ENCODE data around the gene EDEM2.
A peak's percentile ranks its signal among the peaks of the same experiment; 100 is the strongest.
"Not testable (repeated sequence)": the region's sequence is repeated elsewhere in the genome, so short reads cannot be mapped to it uniquely, and the experiment has no call there.

The EDEM2 gene

DNA sequence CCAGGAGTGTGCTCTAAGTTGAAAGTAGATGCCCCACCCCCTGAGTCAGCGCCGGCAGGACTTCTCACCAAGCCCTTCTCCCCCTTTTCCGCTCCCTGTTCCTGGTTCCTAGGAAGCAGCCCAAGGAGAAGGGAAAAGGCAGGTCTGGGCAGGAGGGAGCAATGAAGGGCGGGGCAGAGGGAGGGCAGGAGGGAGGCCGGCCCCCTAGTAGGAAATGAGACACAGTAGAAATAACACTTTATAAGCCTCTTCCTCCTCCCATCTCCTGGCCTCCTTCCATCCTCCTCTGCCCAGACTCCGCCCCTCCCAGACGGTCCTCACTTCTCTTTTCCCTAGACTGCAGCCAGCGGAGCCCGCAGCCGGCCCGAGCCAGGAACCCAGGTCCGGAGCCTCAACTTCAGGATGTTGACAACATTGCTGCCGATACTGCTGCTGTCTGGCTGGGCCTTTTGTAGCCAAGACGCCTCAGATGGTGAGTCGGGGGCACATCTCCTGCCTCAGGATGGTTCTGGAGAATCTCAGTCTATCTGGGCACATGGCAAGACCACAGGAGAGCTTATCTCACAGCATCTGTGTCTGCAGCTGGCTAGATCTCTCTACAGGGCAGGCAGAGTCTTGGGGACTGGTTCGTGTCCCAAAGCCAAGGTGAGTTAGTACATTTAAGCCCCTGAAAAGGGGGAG is 24.8 kb upstream of the EDEM2 start, which contains the start of gene PROCR:
Gene PROCR, plus strand, starts transcription at position 320 of the 681 bp plus-strand sequence. Its CDS starts 83 bp downstream, at position 403.
- TF ChIP-seq, protein P1, sequence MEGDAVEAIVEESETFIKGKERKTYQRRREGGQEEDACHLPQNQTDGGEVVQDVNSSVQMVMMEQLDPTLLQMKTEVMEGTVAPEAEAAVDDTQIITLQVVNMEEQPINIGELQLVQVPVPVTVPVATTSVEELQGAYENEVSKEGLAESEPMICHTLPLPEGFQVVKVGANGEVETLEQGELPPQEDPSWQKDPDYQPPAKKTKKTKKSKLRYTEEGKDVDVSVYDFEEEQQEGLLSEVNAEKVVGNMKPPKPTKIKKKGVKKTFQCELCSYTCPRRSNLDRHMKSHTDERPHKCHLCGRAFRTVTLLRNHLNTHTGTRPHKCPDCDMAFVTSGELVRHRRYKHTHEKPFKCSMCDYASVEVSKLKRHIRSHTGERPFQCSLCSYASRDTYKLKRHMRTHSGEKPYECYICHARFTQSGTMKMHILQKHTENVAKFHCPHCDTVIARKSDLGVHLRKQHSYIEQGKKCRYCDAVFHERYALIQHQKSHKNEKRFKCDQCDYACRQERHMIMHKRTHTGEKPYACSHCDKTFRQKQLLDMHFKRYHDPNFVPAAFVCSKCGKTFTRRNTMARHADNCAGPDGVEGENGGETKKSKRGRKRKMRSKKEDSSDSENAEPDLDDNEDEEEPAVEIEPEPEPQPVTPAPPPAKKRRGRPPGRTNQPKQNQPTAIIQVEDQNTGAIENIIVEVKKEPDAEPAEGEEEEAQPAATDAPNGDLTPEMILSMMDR (IDR thresholded peaks at IDR 0.05; ENCODE audit: insufficient read depth, low read length, missing control alignments) = no peak
- ChIA-PET CTCF (no interaction called here), POLR2A (no interaction called here)
- DNase-seq (ENCODE audit: low read depth, low spot score) = no peak
- peak within 1 kb of the TSS; percentile 63 for H3K4me3 ChIP-seq (ENCODE audit: low read depth, low read length)

- TF ChIP-seq, protein P1 (IDR thresholded peaks at IDR 0.05; ENCODE audit: insufficient read depth, low read length, missing control alignments) = no peak
- POLR2A ChIA-PET = no interaction called here
Observed at GRCh38 chr20:35171438-35171752, 24.3 kb upstream of the EDEM2 start.

GRCh38 chr20:35168701-35169409 is 21.7 kb upstream of the EDEM2 start:
- ChIA-PET CTCF (interaction anchor here (4.0 kb wide), 1 partner anchor 72 kb away, joined by 14 read pairs; no protein-coding TSS in a partner anchor), POLR2A (interaction anchor here (0.7 kb wide), 1 partner anchor 270 kb away, joined by 4 read pairs; no protein-coding TSS in a partner anchor)
- not testable (repeated sequence) for H3K4me3 ChIP-seq (ENCODE audit: low read depth, low read length); DNase-seq (ENCODE audit: low read depth, low spot score)

More at GRCh38 chr20:35171438-35171752, 24.3 kb upstream of the EDEM2 start:
- peak overlapping the region; percentile 63 for H3K4me3 ChIP-seq (ENCODE audit: low read depth, low read length)
- CTCF ChIA-PET = no interaction called here
- DNase-seq (ENCODE audit: low read depth, low spot score) = no peak

DNA sequence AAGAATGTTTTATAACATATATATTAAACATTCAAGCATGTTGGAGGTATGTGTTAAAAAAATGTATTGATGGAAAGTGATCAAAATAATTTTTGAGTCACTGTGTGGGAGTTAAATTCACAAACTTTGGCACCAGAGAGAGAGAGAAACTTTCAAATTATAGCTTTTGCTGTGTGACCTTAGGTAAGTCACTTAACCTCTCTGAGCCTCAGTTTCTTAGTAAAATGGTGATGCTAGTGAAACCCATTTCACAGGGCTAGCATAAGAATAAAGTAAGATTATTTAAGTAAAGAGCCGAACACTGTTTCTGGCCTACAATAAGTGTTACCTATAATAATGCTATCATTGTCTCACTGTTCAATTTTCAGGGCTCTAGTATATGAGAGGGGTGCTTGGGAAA is 20.7 kb upstream of the EDEM2 start:
- no peak for DNase-seq (ENCODE audit: low read depth, low spot score)
- ChIA-PET POLR2A (no interaction called here), CTCF (interaction anchor here (1.1 to 4.0 kb wide), 2 partner anchors 20 to 71 kb away, joined by 3 to 14 read pairs; partner anchors contain the start of gene EDEM2)
- TF ChIP-seq, protein P1 (IDR thresholded peaks at IDR 0.05; ENCODE audit: insufficient read depth, low read length, missing control alignments) = no peak
- H3K4me3 ChIP-seq (ENCODE audit: low read depth, low read length) = no peak overlapping the region

DNA sequence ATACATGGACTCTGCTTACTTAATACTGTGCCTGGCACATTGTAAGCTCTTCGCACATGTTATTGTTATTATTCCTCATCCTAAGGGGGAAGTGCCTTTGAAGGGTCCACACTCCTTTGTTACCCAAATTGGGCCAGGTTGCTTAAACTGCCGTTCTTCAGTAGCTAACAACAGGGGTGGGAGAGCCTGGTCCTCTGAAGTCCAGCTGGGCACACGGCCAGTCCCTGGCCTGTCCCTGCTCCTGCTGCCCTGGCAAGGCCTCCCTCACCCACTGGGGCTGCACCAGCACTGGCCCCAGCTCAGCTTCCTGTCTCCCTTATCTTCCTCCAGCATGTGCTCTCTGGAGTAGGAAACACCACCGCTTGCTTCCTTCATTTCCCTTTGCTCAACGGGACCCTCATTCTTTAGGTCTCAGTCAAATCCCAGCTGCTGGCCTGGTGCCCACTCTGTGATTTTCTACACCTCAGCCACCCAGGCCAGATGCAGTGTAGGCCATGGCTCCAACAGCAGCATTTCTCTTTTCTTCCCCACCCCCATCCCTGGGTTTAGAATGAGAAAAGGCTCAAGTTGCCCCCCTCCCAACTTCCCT is 19.2 kb upstream of the EDEM2 start:
- no peak for DNase-seq (ENCODE audit: low read depth, low spot score)
- H3K4me3 ChIP-seq (ENCODE audit: low read depth, low read length) = no peak overlapping the region
- CTCF ChIA-PET = interaction anchor here (1.6 to 4.0 kb wide), 2 partner anchors 70 to 104 kb away, joined by 5 to 14 read pairs; no protein-coding TSS in a partner anchor
- TF ChIP-seq, protein P1 (IDR thresholded peaks at IDR 0.05; ENCODE audit: insufficient read depth, low read length, missing control alignments) = no peak
- POLR2A ChIA-PET = no interaction called here

DNA sequence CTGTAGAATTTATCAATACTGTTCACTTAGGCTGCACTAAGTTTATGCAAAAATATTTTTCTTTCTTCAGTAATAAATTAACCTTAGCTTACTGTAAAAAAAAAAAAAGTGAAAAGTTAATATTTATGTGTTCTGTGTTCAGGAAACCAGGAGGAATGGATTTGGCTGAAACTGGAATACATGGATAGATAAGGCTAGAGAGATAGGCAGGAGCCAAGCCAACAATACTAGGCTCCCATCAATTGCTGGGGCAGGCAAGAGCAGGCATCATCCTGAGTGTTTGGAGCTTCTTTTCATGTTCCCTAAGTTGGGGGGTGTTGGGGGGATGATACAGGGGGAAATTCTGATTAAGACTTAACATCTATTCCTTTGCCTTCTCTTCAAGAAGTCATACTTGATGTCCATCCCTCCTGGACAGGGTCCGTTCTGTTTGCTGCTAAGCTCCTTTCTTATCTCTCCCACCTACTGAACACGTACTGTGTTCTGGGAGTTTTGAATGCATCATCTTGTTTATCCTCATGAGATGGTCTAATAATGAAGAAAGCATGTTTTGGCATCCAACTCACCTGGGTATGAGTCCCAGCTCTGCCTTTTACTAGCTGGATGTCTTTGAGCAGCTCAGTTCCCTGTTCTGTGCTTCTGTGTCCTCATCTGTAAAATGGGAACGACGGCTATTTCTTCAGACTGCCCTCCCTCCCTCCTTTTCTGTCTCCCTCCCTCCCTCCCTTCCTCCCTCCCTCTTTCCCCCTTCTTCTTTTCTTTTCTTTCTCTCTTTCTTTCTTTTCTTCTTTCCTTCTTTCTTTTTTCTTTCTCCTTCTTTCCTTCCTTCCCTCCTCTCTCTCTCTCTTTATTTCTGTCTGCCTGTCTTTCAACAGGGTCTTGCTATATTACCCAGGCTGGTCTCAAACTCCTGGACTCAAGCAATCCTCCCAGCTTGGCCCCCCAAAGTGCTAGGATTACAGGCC is 18.4 kb upstream of the EDEM2 start:
- no peak overlapping the region for H3K4me3 ChIP-seq (ENCODE audit: low read depth, low read length)
- ChIA-PET POLR2A (no interaction called here), CTCF (interaction anchor here (1.0 to 4.0 kb wide), 5 partner anchors 18 to 105 kb away, joined by 3 to 14 read pairs (median 4); partner anchors contain the start of gene EDEM2)
- DNase-seq (ENCODE audit: low read depth, low spot score) = no peak
- TF ChIP-seq, protein P1 (IDR thresholded peaks at IDR 0.05; ENCODE audit: insufficient read depth, low read length, missing control alignments) = no peak

DNA sequence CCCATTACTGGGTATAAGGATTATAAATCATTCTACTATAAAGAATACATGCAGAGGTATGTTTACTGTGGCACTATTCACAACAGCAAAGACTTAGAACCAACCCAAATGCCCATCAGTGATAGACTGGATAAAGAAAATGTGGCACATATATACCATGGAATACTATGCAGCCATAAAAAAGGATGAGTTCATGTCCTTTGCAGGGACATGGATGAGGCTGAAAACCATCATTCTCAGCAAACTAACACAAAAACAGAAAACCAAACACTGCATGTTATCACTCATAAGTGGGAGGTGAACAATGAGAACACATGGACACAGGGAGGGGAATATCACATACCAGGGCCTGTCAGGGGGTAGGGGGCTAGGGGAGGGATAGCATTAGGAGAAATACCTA is 17.4 kb upstream of the EDEM2 start:
- POLR2A ChIA-PET; H3K4me3 ChIP-seq (ENCODE audit: low read depth, low read length); DNase-seq (ENCODE audit: low read depth, low spot score): not testable (repeated sequence)
- CTCF ChIA-PET = interaction anchor here (0.8 to 4.0 kb wide), 4 partner anchors 18 to 68 kb away, joined by 3 to 14 read pairs (median 4); no protein-coding TSS in a partner anchor

GRCh38 chr20:35160341-35160740 is 13.2 kb upstream of the EDEM2 start:
- ChIA-PET CTCF (interaction anchor here (0.8 to 1.1 kb wide), 2 partner anchors 48 to 65 kb away, joined by 3 to 4 read pairs; no protein-coding TSS in a partner anchor), POLR2A (interaction anchor here (0.7 kb wide), 1 partner anchor 143 kb away, joined by 4 read pairs; no protein-coding TSS in a partner anchor)
- not testable (repeated sequence) for DNase-seq (ENCODE audit: low read depth, low spot score); H3K4me3 ChIP-seq (ENCODE audit: low read depth, low read length)
